ENCODE measurements around the gene SLC4A1AP. TPM values are rescaled to one million over a fixed set of nuclear protein-coding genes. Genes with fewer than 3 reads are reported as not detected.

The SLC4A1AP gene
- total and polyA plus RNA-seq, 9 of the 15 experiments (the other 6 are each of a cell fraction or from before 2014, with no cell fraction given) = 8.1 to 40.5 (median 35.3) TPM

- Histone ChIP-seq H3K27ac (ENCODE audit: extremely low read depth, low read depth, low read length) (no peak overlapping the region), H4K20me1 (replicated peaks; ENCODE audit: control insufficient read depth, insufficient read depth, low read length) (0 out of 2 replicates have a peak, but pooled peaks cover 4% of the 10 kb centered on the region), H2AFZ (ENCODE audit: low read depth, low read length) (no peak overlapping the region), H3K4me1 (replicated peaks in 1 of 2; ENCODE audit: control insufficient read depth in 2 of 2, insufficient read depth in 2 of 2, low read length in 2 of 2) (no peaks in the 10 kb centered on the region; a peak in 2 of 5 replicates), H3K36me3 (ENCODE audit: control insufficient read depth, insufficient read depth, low read length) (no peaks in the 10 kb centered on the region), H3K27me3 (ENCODE audit: control insufficient read depth in 2 of 2, insufficient read depth in 2 of 2, low read length in 2 of 2) (peaks cover 7 to 20% of the 10 kb centered on the region in 2 experiments; a peak in 4 of 5 replicates), H3K9ac (ENCODE audit: insufficient read depth in 1 of 2, low read depth in 2 of 2, low read length in 2 of 2) (no peak overlapping the region), H3K9me1 (ENCODE audit: control insufficient read depth, insufficient read depth, low read length) (no peaks in the 10 kb centered on the region), H3K9me3 (replicated peaks; ENCODE audit: control insufficient read depth, insufficient read depth, low read depth, low read length) (no peaks in the 10 kb centered on the region), H3K79me2 (ENCODE audit: control insufficient read depth, insufficient read depth, low read length) (no peaks in the 10 kb centered on the region), H3K4me2 (ENCODE audit: insufficient read depth, low read length) (no peak overlapping the region), H3K4me3 (no peak overlapping the region)
- ATAC-seq (no peak), DNase-seq (ENCODE audit: extremely low read depth in 1 of 4, low spot score in 3 of 4) (no peak), FAIRE-seq (no peak)
- intact Hi-C loops (cut with micrococcal nuclease) (loop anchor here (10.0 kb wide), 1 partner anchor 673 kb away; the partner anchor contains the start of gene FOSL2), in situ Hi-C loops (cut with MboI) (no loop called here)
- 0% methylated on average over 2 of the region's 2 CpGs for WGBS (ENCODE audit: insufficient coverage, low coverage, missing lambda C conversion rate)
- ChIA-PET POLR2A (no interaction called here), CTCF (ENCODE audit: low intra/inter-chr PET ratio) (no interaction called here)
- TF ChIP-seq PTTG1 (tag; IDR thresholded peaks at IDR 0.05; ENCODE audit: low read depth) (no peak), TFE3 (CRISPR knock-in tag; IDR thresholded peaks at IDR 0.05) (peak; percentile 67), POLR2H (tag; IDR thresholded peaks at IDR 0.05; ENCODE audit: low read depth) (no peak)
- BruUV-seq (replicated peaks) = no TSS peak
Measured at GRCh38 chr2:27721884-27722485, 58.3 kb downstream of the SLC4A1AP start.
